HepG2 (cell line): ENCODE results near the gene ADAD2. TPM values are rescaled to one million over a fixed set of nuclear protein-coding genes. Genes with fewer than 3 reads are reported as not detected.
A peak's percentile ranks its signal among the peaks of the same experiment; 100 is the strongest.
"Not testable (repeated sequence)": the region's sequence is repeated elsewhere in the genome, so short reads cannot be mapped to it uniquely, and the experiment has no call there.

Experiments used
- ATAC-seq: fragments of 200-7000 bp; cut with Tn5 transposase; 3 replicates; pipeline ENCODE4 v1.9.1; 2020; ENCODE audit warnings: mild to moderate bottlenecking, moderate library complexity
- BruUV-seq: library from RNA; stranded (reverse); fragments of 400-500 nt; replicated peaks from 2 replicates; lab custom pipeline; 2021; lab: Mats Ljungman, UMichigan
- CTCF ChIA-PET: fragments of 300-600 bp; formaldehyde crosslinking; extraction: SDS; loops from one replicate; lab custom pipeline; 2021; ENCODE audit warnings: low total read pairs, inconsistent platforms, low intra/inter-chr PET ratio; lab: Yijun Ruan, JAX
- POLR2A ChIA-PET: fragments of 350-600 bp; sonication (Branson Sonifier 250); formaldehyde crosslinking; loops from one replicate; lab custom pipeline; 2020; ENCODE audit warnings: antibody characterized with exemption, inconsistent platforms; lab: Yijun Ruan, JAX
- DNase-seq: peaks from one replicate; pipeline ENCODE4 v3.0.0-alpha.2; 2015; ENCODE audit warnings: low spot score
- FAIRE-seq: peaks from 3 replicates; lab custom pipeline; 2011; peaks lifted over from hg19 to GRCh38; lab: Jason Lieb, UNC
- H2AFZ ChIP-seq: one replicate; pipeline ENCODE4 v1.6.1; 2011; ENCODE audit warnings: low read length, inconsistent platforms
- H3K27ac ChIP-seq: fragments of 300-600 bp; 3 replicates; pipeline ENCODE4 v1.8.0; 2011; ENCODE audit warnings: mixed run types, mild to moderate bottlenecking, mixed read lengths, low read length, inconsistent platforms; ENCODE audit not compliant: insufficient read depth; ENCODE audit errors: extremely low read length
- H3K27me3 ChIP-seq, 2 experiments: fragments of 200-600 bp in 1 of 2; 2 replicates in 1 of 2; 3 replicates in 1 of 2; pipeline versions ENCODE4 v1.6.0 to v1.8.0; 2011; ENCODE audit warnings: low read length in 2 of 2, mild to moderate bottlenecking in 2 of 2, moderate library complexity in 2 of 2, inconsistent platforms in 1 of 2; ENCODE audit not compliant: insufficient read depth in 2 of 2, control insufficient read depth in 1 of 2
- H3K36me3 ChIP-seq, 2 experiments: fragments of 200-600 bp in 1 of 2; replicated peaks in 1 of 2; 2 replicates in 1 of 2; 3 replicates in 1 of 2; pipeline versions ENCODE4 v1.5.1 to v1.8.0; 2011; ENCODE audit warnings: low read length in 2 of 2, inconsistent platforms in 1 of 2; ENCODE audit not compliant: insufficient read depth in 2 of 2, control insufficient read depth in 1 of 2
- H3K4me1 ChIP-seq: 2 replicates; pipeline ENCODE4 v1.5.1; 2012; ENCODE audit warnings: low read length, inconsistent platforms; ENCODE audit not compliant: insufficient read depth
- H3K4me2 ChIP-seq: 2 replicates; pipeline ENCODE4 v1.6.0; 2011; ENCODE audit warnings: low read depth, low read length, inconsistent platforms
- H3K4me3 ChIP-seq, 3 experiments: fragments of 200-600 bp in 1 of 3; sonication (generic), shearing (Covaris generic) in 1 of 3; replicated peaks in 1 of 3; 2 replicates each; pipeline ENCODE4 v1.5.1; 2011 to 2016; ENCODE audit warnings: low read length in 3 of 3, inconsistent platforms in 2 of 3, low read depth in 2 of 3, mild to moderate bottlenecking in 2 of 3, control low read depth in 1 of 3, mixed read lengths in 1 of 3; ENCODE audit not compliant: insufficient read depth in 1 of 3
- H3K79me2 ChIP-seq: one replicate; pipeline ENCODE4 v1.6.1; 2011; ENCODE audit warnings: low read length, inconsistent platforms; ENCODE audit not compliant: insufficient read depth
- H3K9ac ChIP-seq: 2 replicates; pipeline ENCODE4 v1.6.0; 2011; ENCODE audit warnings: mild to moderate bottlenecking, low read depth, low read length, inconsistent platforms; ENCODE audit not compliant: insufficient read depth
- H3K9me3 ChIP-seq: 2 replicates; pipeline ENCODE4 v1.5.1; 2012; ENCODE audit warnings: mild to moderate bottlenecking, low read length
- H4K20me1 ChIP-seq: 2 replicates; pipeline ENCODE4 v1.6.0; 2011; ENCODE audit warnings: inconsistent platforms, mild to moderate bottlenecking, low read length, moderate library complexity; ENCODE audit not compliant: insufficient read depth
- AHDC1 ChIP-seq: sonication (generic); formaldehyde crosslinking; IDR thresholded peaks from 2 replicates; pipeline ENCODE4 v1.5.1; 2020; ENCODE audit warnings: mild to moderate bottlenecking, missing genetic modification reagents, borderline replicate concordance
- CREBL2 ChIP-seq: sonication (generic); formaldehyde crosslinking; IDR thresholded peaks from 2 replicates; pipeline ENCODE4 v1.8.1; 2023; ENCODE audit warnings: missing genetic modification reagents, mild to moderate bottlenecking, borderline replicate concordance
- ZNF768 ChIP-seq: sonication (generic); formaldehyde crosslinking; IDR thresholded peaks from 2 replicates; pipeline ENCODE4 v1.4.0; 2020; ENCODE audit warnings: missing genetic modification reagents
- WGBS: methylation state at CpG from one replicate; pipeline ENCODE4 v1.1.6; 2017; ENCODE audit warnings: low lambda C conversion rate; 5-methylcytosine and 5-hydroxymethylcytosine counted together
- in situ Hi-C: cut with HindIII; loops from 2 replicates; pipeline ENCODE4 v1.10.0; 2017; ENCODE audit warnings: low pct_unique_long_range_greater_than_20kb; ENCODE audit not compliant: extremely low pct_ligation_motif_present
- intact Hi-C: fragments of 100-400 bp; cut with micrococcal nuclease; formaldehyde crosslinking; loops from one replicate; pipeline ENCODE4 v1.10.0; 2022; ENCODE audit not compliant: unreplicated experiment
- polyA plus RNA-seq, 8 experiments: library from polyadenylated mRNA; depleted of rRNA in 3 of 8; stranded (reverse) in 7 of 8; unstranded in 1 of 8; fragments of >200 nt; fragmentation: Illumina TruSeq in 4 of 8; extraction: Trizol in 4 of 8; gene quantifications; 2 replicates each; pipeline versions ENCODE4 v1.2.1 to v1.2.3, GENCODE V29; 2011 to 2016; ENCODE audit warnings: low read depth in 4 of 8, missing spikeins in 1 of 8, mixed read lengths in 1 of 8; ENCODE audit not compliant: insufficient read depth in 1 of 8
- total RNA-seq, 5 experiments: library from RNA; depleted of rRNA; stranded (reverse); fragments of >200 nt; fragmentation: Illumina TruSeq; extraction: Trizol; gene quantifications; 2 replicates each; pipeline ENCODE4 v1.2.3, GENCODE V29; 2016; ENCODE audit warnings: low read depth in 1 of 5

The ADAD2 gene
- total and polyA plus RNA-seq, 2 of the 13 experiments (the other 11 are each of a cell fraction or from before 2014, with no cell fraction given): not detected

- ChIA-PET CTCF (no interaction called here), POLR2A (no interaction called here)
- Histone ChIP-seq H3K4me3 (no peak overlapping the region), H3K27me3 (peaks cover 22 to 60% of the 10 kb centered on the region in 2 experiments; a peak in 4 of 5 replicates), H3K9ac (no peak overlapping the region), H2AFZ (no peak overlapping the region), H3K79me2 (no peaks in the 10 kb centered on the region), H3K4me2 (no peak overlapping the region), H3K36me3 (no peaks in the 10 kb centered on the region), H3K27ac (no peak overlapping the region), H4K20me1 (no peaks in the 10 kb centered on the region), H3K4me1 (no peaks in the 10 kb centered on the region), H3K9me3 (no peaks in the 10 kb centered on the region)
- no peak for DNase-seq
- TF ChIP-seq ZNF768 (CRISPR knock-in tag) (0 out of 2 replicates have a peak, but pooled peaks have one; percentile 20), CREBL2 (CRISPR knock-in tag) (no peak), AHDC1 (CRISPR knock-in tag) (no peak)
- 24% methylated on average over 10 of the region's 10 CpGs for WGBS
- ATAC-seq: no peak
- in situ Hi-C loops (loop anchor here (25.0 kb wide), 1 partner anchor 238 kb away; the partner anchor contains the start of genes NECAB2 and OSGIN1), intact Hi-C loops (loop anchor here (5.0 kb wide), 1 partner anchor 538 kb away; no protein-coding TSS in a partner anchor)
- no peak for FAIRE-seq
- no TSS peak for BruUV-seq
These were observed 8.9 kb downstream of the ADAD2 start for GRCh38 chr16:84199861-84200260.

DNA sequence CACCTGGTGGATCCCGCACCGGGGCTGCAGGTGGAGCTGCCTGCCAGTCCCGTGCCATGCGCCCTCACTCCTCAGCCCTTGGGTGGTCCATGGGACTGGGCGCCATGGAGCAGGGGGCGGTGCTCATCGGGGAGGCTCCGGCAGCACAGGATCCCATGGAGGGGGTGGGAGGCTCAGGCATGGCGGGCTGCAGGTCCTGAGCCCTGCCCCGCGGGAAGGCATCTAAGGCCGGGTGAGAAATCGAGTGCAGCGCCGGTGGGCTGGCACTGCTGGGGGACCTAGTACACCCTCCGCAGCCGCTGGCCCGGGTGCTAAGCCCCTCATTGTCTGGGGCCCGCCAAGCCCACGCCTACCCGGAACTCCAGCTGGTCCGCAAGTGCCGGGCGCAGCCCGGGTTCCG lies 13.6 kb downstream of the ADAD2 start:
- FAIRE-seq, H3K79me2 ChIP-seq, in situ Hi-C loops, POLR2A ChIA-PET, H3K9ac ChIP-seq, H3K9me3 ChIP-seq, ATAC-seq, CTCF ChIA-PET, DNase-seq, H4K20me1 ChIP-seq, intact Hi-C loops, H3K27ac ChIP-seq, H3K4me1 ChIP-seq, BruUV-seq, H3K36me3 ChIP-seq, H2AFZ ChIP-seq, H3K4me3 ChIP-seq, H3K4me2 ChIP-seq: not testable (repeated sequence)
- 70% methylated on average over 4 of the region's 26 CpGs for whole genome bisulfite sequencing
- peaks cover 15 to 38% of the 10 kb centered on the region in 2 experiments for H3K27me3 ChIP-seq

GRCh38 chr16:84205123-84205522 lies 14.2 kb downstream of the ADAD2 start:
- H3K79me2 ChIP-seq, DNase-seq, in situ Hi-C loops, BruUV-seq, H3K4me1 ChIP-seq, H3K4me2 ChIP-seq, POLR2A ChIA-PET, H2AFZ ChIP-seq, H3K36me3 ChIP-seq, H3K27ac ChIP-seq, CTCF ChIA-PET, H4K20me1 ChIP-seq, H3K4me3 ChIP-seq, ATAC-seq, H3K9me3 ChIP-seq, FAIRE-seq, intact Hi-C loops, H3K9ac ChIP-seq: not testable (repeated sequence)
- 28% methylated on average over 6 of the region's 6 CpGs for WGBS
- peaks cover 15 to 33% of the 10 kb centered on the region in 2 experiments for H3K27me3 ChIP-seq
